SU-DHL-6 (cell line): ENCODE results near the gene CLIC6.

ENCODE experiments used
- H2AFZ ChIP-seq: fragments of 200-600 bp; sonication (generic); 2 replicates; pipeline ENCODE4 v1.6.1; 2014; ENCODE audit warnings: low read depth, mild to moderate bottlenecking, moderate library complexity, mixed read lengths, antibody characterized with exemption, low read length; ENCODE audit not compliant: severe bottlenecking
- H3F3A ChIP-seq: fragments of 200-600 bp; shearing (Covaris generic); 2 replicates; pipeline ENCODE4 v1.6.0; 2016; ENCODE audit warnings: antibody characterized with exemption, mild to moderate bottlenecking; ENCODE audit not compliant: insufficient read depth
- H3K27ac ChIP-seq: fragments of 200-600 bp; sonication (generic); 2 replicates; pipeline ENCODE4 v1.5.1; 2016; ENCODE audit warnings: low read depth, mild to moderate bottlenecking, low read length, moderate library complexity, mixed read lengths
- H3K27me3 ChIP-seq: fragments of 200-600 bp; sonication (generic), shearing (Covaris generic); 2 replicates; pipeline ENCODE4 v1.6.0; 2014; ENCODE audit warnings: mild to moderate bottlenecking, low read length
- H3K36me3 ChIP-seq: fragments of 200-600 bp; sonication (generic); 2 replicates; pipeline ENCODE4 v1.6.1; 2014; ENCODE audit warnings: mild to moderate bottlenecking, low read length, mixed read lengths
- H3K4me2 ChIP-seq: fragments of 300-600, 200-600 bp; shearing (Covaris generic), sonication (generic); 2 replicates; pipeline ENCODE4 v1.6.0; 2014; ENCODE audit warnings: low read length, low read depth, mild to moderate bottlenecking; ENCODE audit not compliant: poor library complexity, severe bottlenecking
- H3K4me3 ChIP-seq: fragments of 200-600 bp; sonication (generic); 2 replicates; pipeline ENCODE4 v1.5.1; 2014; ENCODE audit warnings: antibody characterized with exemption, low read length, mild to moderate bottlenecking, mixed read lengths; ENCODE audit not compliant: insufficient read depth, poor library complexity, severe bottlenecking
- H3K79me2 ChIP-seq: fragments of 200-600 bp; sonication (generic); 2 replicates; pipeline ENCODE4 v1.6.1; 2014; ENCODE audit warnings: mild to moderate bottlenecking, low read length, moderate library complexity; ENCODE audit not compliant: insufficient read depth
- H3K9ac ChIP-seq: fragments of 200-600 bp; sonication (generic); 2 replicates; pipeline ENCODE4 v1.7.0; 2014; ENCODE audit warnings: mild to moderate bottlenecking, low read length
- H3K9me2 ChIP-seq: fragments of 200-600 bp; sonication (generic); replicated peaks from 2 replicates; pipeline ENCODE4 v1.6.1; 2014; ENCODE audit warnings: low read length; ENCODE audit not compliant: insufficient read depth
- H3K9me3 ChIP-seq: fragments of 200-600 bp; sonication (generic); 2 replicates; pipeline ENCODE4 v1.6.1; 2014; ENCODE audit warnings: low read length, mixed read lengths; ENCODE audit not compliant: insufficient read depth
- H4K20me1 ChIP-seq: fragments of 200-600 bp; sonication (generic); 2 replicates; pipeline ENCODE4 v1.6.1; 2014; ENCODE audit warnings: low read depth, mild to moderate bottlenecking, antibody characterized with exemption, low read length, moderate library complexity, mixed read lengths
- CTCF ChIP-seq: fragments of 200-600 bp; sonication (generic); IDR thresholded peaks from one replicate; pipeline ENCODE4 v1.5.1; 2017; ENCODE audit warnings: antibody characterized with exemption, mild to moderate bottlenecking, low read length, moderate library complexity; ENCODE audit not compliant: insufficient read depth, poor library complexity, severe bottlenecking
- EZH2phosphoT487 ChIP-seq: fragments of 200-600 bp; sonication (generic), shearing (Covaris generic); conservative IDR thresholded peaks from 2 replicates; pipeline ENCODE4 v1.6.1; 2018; ENCODE audit warnings: mild to moderate bottlenecking, antibody characterized with exemption, low read length, moderate library complexity, mixed read lengths

The CLIC6 gene

DNA sequence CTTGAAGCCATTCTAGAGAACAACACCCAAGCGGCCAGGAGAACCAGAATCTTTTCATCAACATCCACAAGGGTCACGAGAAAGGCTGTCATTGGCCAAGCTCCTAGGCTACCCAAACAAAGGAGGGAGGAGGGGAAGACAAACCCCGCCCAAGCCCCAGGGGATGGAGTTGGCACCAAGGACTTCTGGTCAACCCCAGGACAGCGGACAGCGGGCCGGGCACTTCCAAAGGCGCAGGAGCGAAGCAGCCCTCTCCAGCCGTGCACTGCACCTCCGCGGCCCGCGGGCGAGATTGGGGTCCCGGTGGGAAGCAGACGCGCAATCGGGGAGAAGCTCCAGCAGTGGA is at the start of gene CLIC6:
Gene CLIC6, plus strand, starts transcription at position 192 of the 346 bp plus-strand sequence. CDS start 395 bp downstream, outside the sequence.
- Histone ChIP-seq H3K9me3 (no peaks in the 10 kb centered on the region), H3K9ac (no peak within 1 kb of the TSS), H4K20me1 (no peaks in the 10 kb centered on the region), H3K4me3 (no peak within 1 kb of the TSS), H3F3A (no peaks in the 10 kb centered on the region), H3K36me3 (no peaks in the 10 kb centered on the region), H3K27ac (no peak within 1 kb of the TSS), H2AFZ (no peak within 1 kb of the TSS), H3K27me3 (no peaks in the 10 kb centered on the region), H3K79me2 (no peaks in the 10 kb centered on the region), H3K9me2 (no peaks in the 10 kb centered on the region), H3K4me2 (no peak within 1 kb of the TSS)
- TF ChIP-seq EZH2phosphoT487, result no peak
- no peak for TF ChIP-seq CTCF

- H3K9me3 ChIP-seq, result no peaks in the 10 kb centered on the region
- H3K79me2 ChIP-seq, result no peaks in the 10 kb centered on the region
- H2AFZ ChIP-seq, result no peak overlapping the region
- H3K9me2 ChIP-seq, result no peaks in the 10 kb centered on the region
- TF ChIP-seq EZH2phosphoT487, result no peak
- TF ChIP-seq CTCF, result no peak
- H3K4me2 ChIP-seq, result no peak overlapping the region
- no peaks in the 10 kb centered on the region for H3K36me3 ChIP-seq
- H3K27ac ChIP-seq, result no peak overlapping the region
- H4K20me1 ChIP-seq, result no peaks in the 10 kb centered on the region
- no peak overlapping the region for H3K4me3 ChIP-seq
- no peak overlapping the region for H3K9ac ChIP-seq
- H3K27me3 ChIP-seq, result no peaks in the 10 kb centered on the region
- no peaks in the 10 kb centered on the region for H3F3A ChIP-seq
These were observed 48.7 kb upstream of the CLIC6 start for GRCh38 chr21:34619841-34620665.

DNA sequence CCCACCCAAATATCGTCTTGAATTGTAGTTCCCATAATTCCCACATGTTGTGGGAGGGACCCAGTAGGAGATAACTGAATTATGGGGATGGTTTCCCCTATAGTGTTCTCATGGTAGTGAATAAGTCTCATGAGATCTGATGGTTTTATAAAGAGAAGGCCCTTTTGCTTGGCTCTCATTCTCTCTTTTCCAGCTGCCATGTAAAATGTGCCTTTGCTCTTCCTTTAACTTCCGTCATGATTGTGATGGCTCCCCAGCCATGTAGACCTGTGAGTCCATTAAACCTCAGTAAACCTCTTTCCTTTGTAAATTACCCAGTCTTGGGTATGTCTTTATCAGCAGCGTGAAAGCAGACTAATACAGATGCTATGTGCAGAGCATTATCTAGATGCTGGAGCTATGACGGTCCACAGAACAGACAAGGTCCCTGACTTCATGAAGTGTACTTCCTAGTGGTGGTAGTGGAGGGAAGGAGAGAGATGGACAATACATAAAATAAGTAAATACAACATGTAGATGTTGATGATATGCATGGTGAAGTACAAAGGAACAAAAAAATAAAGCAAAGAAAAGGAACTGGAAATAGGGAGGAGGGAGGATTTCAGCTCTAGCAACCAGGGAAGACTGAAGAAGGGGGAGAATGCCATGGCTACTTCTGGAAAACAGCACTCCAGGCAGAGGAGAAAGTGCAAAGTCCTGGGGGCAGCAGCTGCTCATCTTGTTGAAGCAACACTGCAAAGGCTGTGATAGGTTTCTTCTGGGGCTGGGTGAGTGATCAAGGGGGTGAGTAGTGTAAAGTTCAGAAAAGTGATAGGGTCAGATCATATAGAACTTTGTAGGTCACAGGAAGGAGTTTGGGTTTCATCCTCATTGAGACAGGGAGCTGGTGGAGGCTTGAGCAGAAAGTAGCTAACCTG is 47.1 kb upstream of the CLIC6 start:
- Histone ChIP-seq H3K9me2 (no peaks in the 10 kb centered on the region), H3K9ac (no peak overlapping the region), H3K4me3 (no peak overlapping the region), H3K4me2 (no peak overlapping the region), H3K27ac (no peak overlapping the region), H4K20me1 (no peaks in the 10 kb centered on the region), H3K36me3 (no peaks in the 10 kb centered on the region), H3K79me2 (no peaks in the 10 kb centered on the region), H3F3A (no peaks in the 10 kb centered on the region), H3K27me3 (no peaks in the 10 kb centered on the region), H3K9me3 (no peaks in the 10 kb centered on the region), H2AFZ (no peak overlapping the region)
- TF ChIP-seq CTCF (no peak), EZH2phosphoT487 (no peak)
